ENCODE measurements around the gene C2CD3. TPM values are rescaled to one million over a fixed set of nuclear protein-coding genes. Genes with fewer than 3 reads are reported as not detected.
A peak's percentile ranks its signal among the peaks of the same experiment; 100 is the strongest.

C2CD3 gene
- total RNA-seq, 1 donor from 2014 or later, result 3.7 TPM

- Histone ChIP-seq H3K27me3 (ENCODE audit: control insufficient read depth, insufficient read depth, low read length) (no peaks in the 10 kb centered on the region), H3K4me3 (ENCODE audit: low read depth, low read length) (no peak overlapping the region), H3K36me3 (ENCODE audit: control insufficient read depth, insufficient read depth, low read length) (no peaks in the 10 kb centered on the region)
- no peak for FAIRE-seq
- TF ChIP-seq, protein P1, sequence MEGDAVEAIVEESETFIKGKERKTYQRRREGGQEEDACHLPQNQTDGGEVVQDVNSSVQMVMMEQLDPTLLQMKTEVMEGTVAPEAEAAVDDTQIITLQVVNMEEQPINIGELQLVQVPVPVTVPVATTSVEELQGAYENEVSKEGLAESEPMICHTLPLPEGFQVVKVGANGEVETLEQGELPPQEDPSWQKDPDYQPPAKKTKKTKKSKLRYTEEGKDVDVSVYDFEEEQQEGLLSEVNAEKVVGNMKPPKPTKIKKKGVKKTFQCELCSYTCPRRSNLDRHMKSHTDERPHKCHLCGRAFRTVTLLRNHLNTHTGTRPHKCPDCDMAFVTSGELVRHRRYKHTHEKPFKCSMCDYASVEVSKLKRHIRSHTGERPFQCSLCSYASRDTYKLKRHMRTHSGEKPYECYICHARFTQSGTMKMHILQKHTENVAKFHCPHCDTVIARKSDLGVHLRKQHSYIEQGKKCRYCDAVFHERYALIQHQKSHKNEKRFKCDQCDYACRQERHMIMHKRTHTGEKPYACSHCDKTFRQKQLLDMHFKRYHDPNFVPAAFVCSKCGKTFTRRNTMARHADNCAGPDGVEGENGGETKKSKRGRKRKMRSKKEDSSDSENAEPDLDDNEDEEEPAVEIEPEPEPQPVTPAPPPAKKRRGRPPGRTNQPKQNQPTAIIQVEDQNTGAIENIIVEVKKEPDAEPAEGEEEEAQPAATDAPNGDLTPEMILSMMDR (IDR thresholded peaks at IDR 0.05; ENCODE audit: insufficient read depth, low read length, severe bottlenecking), result no peak
- DNase-seq (ENCODE audit: low read depth), result peak; percentile 74
Measured at GRCh38 chr11:74018331-74019005, 152.3 kb downstream of the C2CD3 start.

DNA sequence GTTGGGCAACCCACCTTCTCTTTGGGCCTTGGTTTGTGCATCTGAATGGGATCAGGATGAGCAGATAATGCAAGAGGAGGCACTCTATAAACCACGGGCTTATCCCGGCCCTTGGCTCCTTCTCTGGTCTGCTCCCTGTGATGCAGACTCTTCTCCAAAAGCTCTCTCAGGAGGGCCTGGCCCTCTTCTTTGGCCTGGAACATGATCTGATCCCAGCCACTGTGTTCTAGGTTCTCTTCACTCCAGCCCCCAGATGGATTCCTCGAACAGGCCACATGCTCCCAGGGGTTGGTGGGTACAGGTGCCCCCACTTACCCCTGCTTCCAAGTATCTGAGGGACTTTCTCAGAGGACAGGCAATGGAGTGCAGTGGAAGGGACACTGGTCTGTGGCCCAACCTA is 153.2 kb downstream of the C2CD3 start:
- H3K4me3 ChIP-seq (ENCODE audit: low read depth, low read length), result no peak overlapping the region
- H3K27me3 ChIP-seq (ENCODE audit: control insufficient read depth, insufficient read depth, low read length), result no peaks in the 10 kb centered on the region
- FAIRE-seq, result no peak
- TF ChIP-seq, protein P1 (IDR thresholded peaks at IDR 0.05; ENCODE audit: insufficient read depth, low read length, severe bottlenecking), result no peak
- no peak for DNase-seq (ENCODE audit: low read depth)
- H3K36me3 ChIP-seq (ENCODE audit: control insufficient read depth, insufficient read depth, low read length), result no peaks in the 10 kb centered on the region

DNA sequence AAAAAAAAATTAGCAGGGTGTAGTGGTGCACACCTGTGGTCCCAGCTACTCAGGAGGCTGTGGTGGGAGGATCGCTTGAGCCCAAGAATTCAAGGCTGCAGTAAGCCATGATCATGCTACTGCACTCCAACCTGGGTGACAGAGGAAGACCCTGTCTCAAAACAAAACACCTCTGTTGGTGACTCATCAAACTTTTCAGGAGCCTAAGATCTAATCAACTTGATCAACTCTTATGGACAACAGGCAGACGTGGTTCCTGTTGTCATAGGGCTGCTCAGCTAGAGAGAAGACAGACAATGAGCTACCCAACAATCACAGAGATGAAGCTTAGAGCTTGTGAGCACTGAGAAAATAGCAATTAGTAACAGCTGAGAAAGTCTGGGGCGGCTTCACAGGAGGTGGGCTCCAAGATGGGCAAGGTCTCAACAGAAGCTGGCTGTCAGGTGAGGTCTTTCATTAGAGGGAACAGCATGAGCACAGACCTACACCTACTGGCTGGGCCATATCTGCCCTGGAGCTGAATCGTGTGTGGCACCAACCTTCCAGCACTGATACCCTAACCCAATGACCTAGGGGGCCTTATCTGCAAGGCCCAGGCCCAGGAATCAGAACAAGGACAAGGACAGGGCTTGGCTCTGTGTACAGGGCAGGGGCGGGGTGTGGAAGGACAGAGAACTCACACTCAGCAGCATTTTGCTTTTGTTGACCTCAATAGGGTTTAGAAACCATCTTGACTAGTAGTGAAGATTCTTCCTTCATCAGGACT is 154.7 kb downstream of the C2CD3 start:
- Histone ChIP-seq H3K36me3 (ENCODE audit: control insufficient read depth, insufficient read depth, low read length) (no peaks in the 10 kb centered on the region), H3K4me3 (ENCODE audit: low read depth, low read length) (no peak overlapping the region), H3K27me3 (ENCODE audit: control insufficient read depth, insufficient read depth, low read length) (no peaks in the 10 kb centered on the region)
- no peak for FAIRE-seq
- TF ChIP-seq, protein P1 (IDR thresholded peaks at IDR 0.05; ENCODE audit: insufficient read depth, low read length, severe bottlenecking), result no peak
- no peak for DNase-seq (ENCODE audit: low read depth)

- DNase-seq (ENCODE audit: low read depth) (no peak), FAIRE-seq (no peak)
- no peaks in the 10 kb centered on the region for H3K36me3 ChIP-seq (ENCODE audit: control insufficient read depth, insufficient read depth, low read length)
- TF ChIP-seq, protein P1 (IDR thresholded peaks at IDR 0.05; ENCODE audit: insufficient read depth, low read length, severe bottlenecking), result no peak
- no peaks in the 10 kb centered on the region for H3K27me3 ChIP-seq (ENCODE audit: control insufficient read depth, insufficient read depth, low read length)
- H3K4me3 ChIP-seq (ENCODE audit: low read depth, low read length), result no peak overlapping the region
Measured at GRCh38 chr11:74014880-74015279, 155.9 kb downstream of the C2CD3 start.

DNA sequence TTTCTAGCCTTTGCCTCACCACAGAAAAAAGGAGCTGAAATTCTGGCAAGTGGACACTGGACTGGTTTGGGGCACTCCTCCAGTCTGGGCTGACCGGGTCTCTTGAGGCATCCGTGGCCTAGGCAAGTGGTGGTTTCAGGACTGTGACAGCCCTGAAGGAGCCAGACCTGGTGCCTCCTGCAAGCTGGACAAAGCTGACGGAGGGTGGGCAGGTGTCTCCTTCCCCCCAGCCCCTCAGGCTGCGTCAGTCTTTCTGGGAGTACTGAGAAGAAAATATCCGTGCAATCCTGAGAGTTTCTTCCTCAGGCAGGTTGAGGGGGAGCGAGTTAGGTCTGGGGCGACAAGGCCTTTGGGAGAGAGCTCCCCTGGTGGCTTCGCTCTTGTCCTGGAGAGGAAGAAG is 157.7 kb downstream of the C2CD3 start:
- FAIRE-seq, result no peak

More for the DNA sequence above, 157.7 kb downstream of the C2CD3 start:
- TF ChIP-seq, protein P1 (IDR thresholded peaks at IDR 0.05; ENCODE audit: insufficient read depth, low read length, severe bottlenecking), result no peak
- Histone ChIP-seq H3K27me3 (ENCODE audit: control insufficient read depth, insufficient read depth, low read length) (no peaks in the 10 kb centered on the region), H3K36me3 (ENCODE audit: control insufficient read depth, insufficient read depth, low read length) (no peaks in the 10 kb centered on the region), H3K4me3 (ENCODE audit: low read depth, low read length) (no peak overlapping the region)
- no peak for DNase-seq (ENCODE audit: low read depth)

Measured in bronchial epithelial cell (primary cell).